ENCODE data around the gene OSBPL10.
A peak's percentile ranks its signal among the peaks of the same experiment; 100 is the strongest.

OSBPL10 gene

DNA sequence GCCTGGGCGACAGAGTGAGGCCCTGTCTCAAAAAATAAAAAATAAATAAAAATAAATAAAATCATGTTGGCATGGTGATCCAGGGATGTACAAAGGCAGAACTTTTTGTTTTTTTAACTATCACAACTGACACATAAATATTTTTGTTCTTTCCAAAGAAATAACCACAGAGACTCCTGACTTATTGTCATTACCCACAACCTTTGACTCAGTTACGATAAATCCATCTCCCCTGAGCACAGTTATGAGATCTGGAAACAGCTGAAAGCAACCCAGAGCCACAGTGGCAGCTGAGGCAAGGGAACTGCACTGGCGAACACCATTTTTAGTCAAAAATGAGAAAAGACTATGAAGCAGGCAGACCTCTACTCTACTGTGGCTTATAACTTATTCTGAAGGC, 24.0 kb downstream of the OSBPL10 start:
- peaks cover 49% of the 10 kb centered on the region for H3K4me1 ChIP-seq (ENCODE audit: control insufficient read depth, insufficient read depth, low read length)
- H3K9ac ChIP-seq (ENCODE audit: low read length), result peak overlapping the region; percentile 53
- H3K4me3 ChIP-seq (ENCODE audit: low read length), result peak overlapping the region; percentile 44
- no peaks in the 10 kb centered on the region for H3K36me3 ChIP-seq (ENCODE audit: control insufficient read depth, insufficient read depth, low read length, severe bottlenecking)
- peaks cover 13% of the 10 kb centered on the region for H3K9me3 ChIP-seq (ENCODE audit: control insufficient read depth, low read length)
- H3K27me3 ChIP-seq (replicated peaks; ENCODE audit: control insufficient read depth, insufficient read depth, low read length), result no peaks in the 10 kb centered on the region
- no peak for DNase-seq (ENCODE audit: low read depth)

DNA sequence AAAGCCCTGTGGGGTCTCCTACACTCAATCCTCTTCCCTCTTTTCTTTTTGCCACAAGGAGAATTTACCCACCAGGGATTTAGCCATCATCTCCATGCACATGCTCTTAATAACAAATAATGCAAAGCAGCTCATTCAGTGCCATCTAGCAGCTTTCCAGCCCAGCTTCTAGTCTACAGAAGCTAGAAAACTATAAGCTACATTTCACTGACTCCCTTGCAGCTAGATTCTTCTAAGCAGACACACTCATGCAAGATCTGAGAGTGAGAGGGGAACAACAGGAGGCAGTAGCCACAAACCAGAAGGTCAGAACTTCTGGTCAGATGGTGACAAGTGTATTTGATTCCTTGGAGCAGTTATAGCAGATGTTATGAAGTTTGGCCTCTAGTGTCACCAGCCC, 25.5 kb downstream of the OSBPL10 start:
- peaks cover 40% of the 10 kb centered on the region for H3K4me1 ChIP-seq (ENCODE audit: control insufficient read depth, insufficient read depth, low read length)
- H3K4me3 ChIP-seq (ENCODE audit: low read length), result no peak overlapping the region
- peaks cover 15% of the 10 kb centered on the region for H3K9me3 ChIP-seq (ENCODE audit: control insufficient read depth, low read length)
- no peaks in the 10 kb centered on the region for H3K36me3 ChIP-seq (ENCODE audit: control insufficient read depth, insufficient read depth, low read length, severe bottlenecking)
- H3K9ac ChIP-seq (ENCODE audit: low read length), result no peak overlapping the region
- H3K27me3 ChIP-seq (replicated peaks; ENCODE audit: control insufficient read depth, insufficient read depth, low read length), result no peaks in the 10 kb centered on the region
- no peak for DNase-seq (ENCODE audit: low read depth)

DNA sequence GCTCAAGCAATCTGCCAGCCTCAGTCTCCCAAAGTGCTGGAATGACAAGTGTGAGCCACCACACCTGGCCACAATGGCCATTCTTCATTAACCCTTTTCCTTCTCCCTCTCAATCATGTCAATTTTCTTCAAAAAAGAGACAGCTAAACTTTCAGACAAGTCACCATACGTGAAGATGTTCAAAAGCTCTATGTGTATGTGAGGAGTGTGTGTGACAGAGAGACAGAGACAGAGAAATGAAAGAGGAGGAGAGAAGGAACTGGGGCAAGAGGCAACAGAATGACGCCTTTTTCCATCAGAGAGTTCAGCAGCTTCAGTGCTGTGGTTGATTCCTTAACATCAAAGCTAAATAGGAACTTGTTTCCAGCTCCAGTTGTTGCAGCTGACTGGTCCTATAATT, 27.4 kb downstream of the OSBPL10 start:
- DNase-seq (ENCODE audit: low read depth), result no peak
- Histone ChIP-seq H3K36me3 (ENCODE audit: control insufficient read depth, insufficient read depth, low read length, severe bottlenecking) (no peaks in the 10 kb centered on the region), H3K4me3 (ENCODE audit: low read length) (no peak overlapping the region), H3K27me3 (replicated peaks; ENCODE audit: control insufficient read depth, insufficient read depth, low read length) (no peaks in the 10 kb centered on the region), H3K9me3 (ENCODE audit: control insufficient read depth, low read length) (peaks cover 17% of the 10 kb centered on the region), H3K9ac (ENCODE audit: low read length) (no peak overlapping the region), H3K4me1 (ENCODE audit: control insufficient read depth, insufficient read depth, low read length) (peaks cover 21% of the 10 kb centered on the region)

DNA sequence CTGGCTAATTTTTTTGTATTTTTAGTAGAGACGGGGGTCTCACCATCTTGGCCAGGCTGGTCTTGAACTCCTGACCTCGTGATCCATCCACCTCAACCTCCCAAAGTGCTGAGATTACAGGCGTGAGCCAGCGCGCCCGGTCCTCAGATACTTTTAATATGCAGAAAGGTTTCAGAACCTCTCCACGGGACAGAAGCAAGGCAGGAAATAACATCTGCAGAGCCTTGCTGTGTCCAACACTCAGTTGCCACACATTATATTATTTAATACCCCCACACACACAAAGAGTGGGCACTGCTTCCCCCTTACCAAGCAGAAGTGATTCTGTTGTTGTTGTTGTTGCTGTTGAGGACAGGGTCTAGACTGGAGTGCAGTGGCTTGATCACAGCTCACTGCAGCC, 28.0 kb downstream of the OSBPL10 start:
- Histone ChIP-seq H3K4me1 (ENCODE audit: control insufficient read depth, insufficient read depth, low read length) (peaks cover 15% of the 10 kb centered on the region), H3K9ac (ENCODE audit: low read length) (no peak overlapping the region), H3K9me3 (ENCODE audit: control insufficient read depth, low read length) (peaks cover 17% of the 10 kb centered on the region), H3K27me3 (replicated peaks; ENCODE audit: control insufficient read depth, insufficient read depth, low read length) (no peaks in the 10 kb centered on the region), H3K4me3 (ENCODE audit: low read length) (no peak overlapping the region), H3K36me3 (ENCODE audit: control insufficient read depth, insufficient read depth, low read length, severe bottlenecking) (no peaks in the 10 kb centered on the region)
- no peak for DNase-seq (ENCODE audit: low read depth)

DNA sequence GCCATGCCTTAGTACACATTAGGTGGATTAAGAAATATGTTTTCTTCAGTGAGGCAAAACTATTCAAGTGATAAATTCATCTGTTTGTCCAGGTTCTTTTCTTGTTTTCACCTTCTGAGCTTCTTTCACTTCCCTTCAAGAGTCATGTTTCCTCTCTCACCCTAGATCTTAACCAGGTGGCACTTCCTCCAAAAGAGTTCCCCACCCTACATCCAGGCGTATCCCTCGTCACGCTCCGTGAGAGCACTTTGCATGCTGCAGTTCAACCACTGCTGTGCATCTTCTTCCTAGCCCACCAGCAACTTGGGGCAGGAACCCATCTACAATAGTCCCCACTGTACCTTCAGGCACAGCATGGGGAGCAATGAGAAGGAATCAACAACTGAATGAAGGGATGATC, 28.9 kb downstream of the OSBPL10 start:
- Histone ChIP-seq H3K4me1 (ENCODE audit: control insufficient read depth, insufficient read depth, low read length) (peaks cover 9% of the 10 kb centered on the region), H3K36me3 (ENCODE audit: control insufficient read depth, insufficient read depth, low read length, severe bottlenecking) (no peaks in the 10 kb centered on the region), H3K4me3 (ENCODE audit: low read length) (no peak overlapping the region), H3K27me3 (replicated peaks; ENCODE audit: control insufficient read depth, insufficient read depth, low read length) (no peaks in the 10 kb centered on the region), H3K9me3 (ENCODE audit: control insufficient read depth, low read length) (peaks cover 17% of the 10 kb centered on the region), H3K9ac (ENCODE audit: low read length) (no peak overlapping the region)
- DNase-seq (ENCODE audit: low read depth), result no peak

DNA sequence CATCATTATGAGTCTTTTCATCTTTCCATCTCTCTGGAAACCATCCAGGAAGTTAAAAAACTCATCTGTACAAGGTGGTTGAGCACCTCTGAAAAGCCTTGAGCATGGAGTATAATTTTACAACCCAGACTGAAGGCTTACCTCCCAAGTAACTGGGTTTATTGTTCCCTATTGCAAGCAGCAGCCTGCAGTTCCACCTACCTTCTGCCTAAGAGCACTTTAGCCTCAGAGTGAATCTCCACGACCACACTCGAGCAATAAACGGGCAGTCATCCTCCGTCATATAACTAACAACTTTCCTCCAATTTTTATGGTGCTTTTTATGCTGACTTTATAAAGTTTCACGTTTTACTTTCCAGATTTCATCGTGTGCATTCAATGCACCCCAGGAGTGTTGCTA, 32.8 kb downstream of the OSBPL10 start:
- no peak for DNase-seq (ENCODE audit: low read depth)
- Histone ChIP-seq H3K4me3 (ENCODE audit: low read length) (no peak overlapping the region), H3K9me3 (ENCODE audit: control insufficient read depth, low read length) (peaks cover 4% of the 10 kb centered on the region), H3K9ac (ENCODE audit: low read length) (no peak overlapping the region), H3K36me3 (ENCODE audit: control insufficient read depth, insufficient read depth, low read length, severe bottlenecking) (no peaks in the 10 kb centered on the region), H3K27me3 (replicated peaks; ENCODE audit: control insufficient read depth, insufficient read depth, low read length) (no peaks in the 10 kb centered on the region), H3K4me1 (ENCODE audit: control insufficient read depth, insufficient read depth, low read length) (peaks cover 16% of the 10 kb centered on the region)

DNA sequence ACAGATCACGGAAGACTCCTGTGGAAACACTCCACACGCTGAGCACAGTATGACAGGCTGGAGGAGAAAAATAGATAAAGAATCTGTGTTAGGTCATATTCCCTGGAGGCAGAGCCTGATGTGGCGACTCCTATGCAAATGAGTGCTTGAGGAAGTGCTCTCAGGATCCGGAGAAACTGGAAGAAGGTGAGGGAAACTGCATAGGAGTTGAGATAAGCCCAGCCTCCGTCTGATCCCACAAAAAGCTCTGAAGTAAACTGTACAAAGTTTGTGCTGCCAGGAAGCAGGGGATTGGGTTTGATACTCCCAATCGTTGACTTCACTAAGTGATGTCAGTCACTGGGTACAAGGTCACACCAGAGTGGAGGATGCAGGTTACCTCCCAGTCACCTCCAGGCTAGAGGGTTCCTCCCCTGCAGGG, 33.4 kb downstream of the OSBPL10 start:
- Histone ChIP-seq H3K27me3 (replicated peaks; ENCODE audit: control insufficient read depth, insufficient read depth, low read length) (no peaks in the 10 kb centered on the region), H3K9ac (ENCODE audit: low read length) (no peak overlapping the region), H3K4me3 (ENCODE audit: low read length) (no peak overlapping the region), H3K36me3 (ENCODE audit: control insufficient read depth, insufficient read depth, low read length, severe bottlenecking) (no peaks in the 10 kb centered on the region), H3K9me3 (ENCODE audit: control insufficient read depth, low read length) (peaks cover 4% of the 10 kb centered on the region), H3K4me1 (ENCODE audit: control insufficient read depth, insufficient read depth, low read length) (peaks cover 16% of the 10 kb centered on the region)
- no peak for DNase-seq (ENCODE audit: low read depth)

DNA sequence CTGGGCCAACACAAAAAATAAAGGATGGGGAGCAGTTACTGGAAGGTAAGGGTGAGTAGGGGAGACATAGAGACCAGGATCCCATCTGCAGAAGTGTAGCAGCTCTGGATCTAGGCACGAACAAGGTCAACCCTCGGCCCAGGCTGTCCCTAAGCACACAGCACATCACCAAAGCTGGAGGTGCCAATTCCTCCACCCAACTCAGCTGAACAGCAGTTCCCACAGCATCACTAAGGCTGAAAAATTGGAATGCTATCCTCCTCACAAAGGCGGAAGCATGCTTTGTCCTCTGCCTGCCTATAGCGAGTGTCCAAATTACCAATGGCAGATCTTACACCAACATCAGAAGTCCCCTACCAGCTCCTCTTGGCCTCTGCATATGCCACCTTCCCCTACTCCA, 33.9 kb downstream of the OSBPL10 start:
- Histone ChIP-seq H3K4me1 (ENCODE audit: control insufficient read depth, insufficient read depth, low read length) (peaks cover 16% of the 10 kb centered on the region), H3K36me3 (ENCODE audit: control insufficient read depth, insufficient read depth, low read length, severe bottlenecking) (no peaks in the 10 kb centered on the region), H3K4me3 (ENCODE audit: low read length) (no peak overlapping the region), H3K27me3 (replicated peaks; ENCODE audit: control insufficient read depth, insufficient read depth, low read length) (no peaks in the 10 kb centered on the region), H3K9ac (ENCODE audit: low read length) (no peak overlapping the region), H3K9me3 (ENCODE audit: control insufficient read depth, low read length) (peaks cover 4% of the 10 kb centered on the region)
- DNase-seq (ENCODE audit: low read depth), result no peak

DNA sequence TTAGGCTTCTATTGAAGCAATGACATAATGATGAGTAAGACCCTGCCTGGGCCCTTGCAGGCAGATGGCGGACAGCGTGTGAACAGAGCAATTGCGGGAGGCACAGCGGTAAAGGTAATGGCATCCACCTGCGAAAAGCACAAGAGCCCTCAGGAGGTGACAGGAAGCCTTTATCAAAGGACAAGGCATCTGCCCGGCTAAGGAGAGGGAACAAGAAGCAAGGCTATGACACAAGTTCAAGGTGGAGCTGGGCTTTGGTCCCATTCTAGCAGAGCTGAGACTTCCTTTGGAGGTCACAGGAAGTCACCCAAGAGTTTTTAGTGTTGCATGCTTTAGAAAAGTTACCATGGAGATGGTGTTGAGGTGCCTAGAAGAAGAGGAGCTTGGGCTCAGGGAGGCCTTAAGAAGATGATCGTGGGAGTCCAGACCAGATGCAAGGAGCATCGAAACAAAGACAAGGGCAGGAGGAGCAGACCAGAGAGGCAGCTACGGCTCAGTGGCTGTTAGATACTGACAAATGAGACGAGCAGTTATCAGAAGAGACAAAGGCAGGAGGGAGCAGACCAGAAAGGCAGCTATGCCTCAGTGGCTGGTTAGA, 34.5 kb downstream of the OSBPL10 start:
- Histone ChIP-seq H3K4me1 (ENCODE audit: control insufficient read depth, insufficient read depth, low read length) (peaks cover 16% of the 10 kb centered on the region), H3K4me3 (ENCODE audit: low read length) (no peak overlapping the region), H3K9ac (ENCODE audit: low read length) (no peak overlapping the region), H3K27me3 (replicated peaks; ENCODE audit: control insufficient read depth, insufficient read depth, low read length) (no peaks in the 10 kb centered on the region), H3K9me3 (ENCODE audit: control insufficient read depth, low read length) (peaks cover 4% of the 10 kb centered on the region), H3K36me3 (ENCODE audit: control insufficient read depth, insufficient read depth, low read length, severe bottlenecking) (no peaks in the 10 kb centered on the region)
- DNase-seq (ENCODE audit: low read depth), result no peak

DNA sequence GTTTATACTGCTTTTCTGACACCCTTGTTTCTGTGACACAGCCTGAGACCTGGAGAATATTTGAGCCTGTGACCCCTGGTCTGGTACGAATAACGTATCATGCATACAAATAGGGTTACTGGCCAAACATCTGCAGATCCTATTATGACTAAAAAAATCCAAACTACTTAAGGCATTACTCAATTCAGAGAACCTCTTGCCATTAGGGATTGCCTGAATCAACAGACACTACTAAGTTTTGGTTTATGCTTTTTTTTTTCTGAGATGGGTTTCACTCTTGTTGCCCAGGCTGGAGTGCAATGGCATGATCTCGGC, 35.4 kb downstream of the OSBPL10 start:
- Histone ChIP-seq H3K4me3 (ENCODE audit: low read length) (peak overlapping the region; percentile 14), H3K36me3 (ENCODE audit: control insufficient read depth, insufficient read depth, low read length, severe bottlenecking) (no peaks in the 10 kb centered on the region), H3K27me3 (replicated peaks; ENCODE audit: control insufficient read depth, insufficient read depth, low read length) (no peaks in the 10 kb centered on the region), H3K4me1 (ENCODE audit: control insufficient read depth, insufficient read depth, low read length) (peaks cover 16% of the 10 kb centered on the region), H3K9ac (ENCODE audit: low read length) (no peak overlapping the region), H3K9me3 (ENCODE audit: control insufficient read depth, low read length) (peaks cover 4% of the 10 kb centered on the region)
- DNase-seq (ENCODE audit: low read depth), result peak; percentile 78

DNA sequence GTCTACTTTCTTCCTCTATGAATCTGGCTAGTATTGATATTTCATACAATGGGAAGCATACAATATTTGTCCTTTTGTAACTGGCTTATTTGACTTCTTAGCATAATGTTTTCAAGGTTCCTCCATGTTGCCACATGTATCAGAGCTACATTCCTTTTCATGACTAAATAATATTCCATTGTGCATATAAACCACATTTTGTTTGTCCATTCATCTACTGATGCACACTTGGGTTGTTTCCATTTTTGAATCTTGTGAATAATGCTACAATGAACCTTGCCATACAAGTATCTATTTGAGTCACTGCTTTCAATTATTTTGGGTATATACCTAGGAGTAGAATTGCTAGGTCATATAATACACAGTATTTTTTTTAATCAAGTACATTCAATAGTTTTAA, 38.0 kb downstream of the OSBPL10 start:
- H3K36me3 ChIP-seq (ENCODE audit: control insufficient read depth, insufficient read depth, low read length, severe bottlenecking), result no peaks in the 10 kb centered on the region
- peaks cover 16% of the 10 kb centered on the region for H3K4me1 ChIP-seq (ENCODE audit: control insufficient read depth, insufficient read depth, low read length)
- no peaks in the 10 kb centered on the region for H3K9me3 ChIP-seq (ENCODE audit: control insufficient read depth, low read length)
- H3K27me3 ChIP-seq (replicated peaks; ENCODE audit: control insufficient read depth, insufficient read depth, low read length), result no peaks in the 10 kb centered on the region
- DNase-seq (ENCODE audit: low read depth), result no peak
- no peak overlapping the region for H3K4me3 ChIP-seq (ENCODE audit: low read length)
- H3K9ac ChIP-seq (ENCODE audit: low read length), result no peak overlapping the region

DNA sequence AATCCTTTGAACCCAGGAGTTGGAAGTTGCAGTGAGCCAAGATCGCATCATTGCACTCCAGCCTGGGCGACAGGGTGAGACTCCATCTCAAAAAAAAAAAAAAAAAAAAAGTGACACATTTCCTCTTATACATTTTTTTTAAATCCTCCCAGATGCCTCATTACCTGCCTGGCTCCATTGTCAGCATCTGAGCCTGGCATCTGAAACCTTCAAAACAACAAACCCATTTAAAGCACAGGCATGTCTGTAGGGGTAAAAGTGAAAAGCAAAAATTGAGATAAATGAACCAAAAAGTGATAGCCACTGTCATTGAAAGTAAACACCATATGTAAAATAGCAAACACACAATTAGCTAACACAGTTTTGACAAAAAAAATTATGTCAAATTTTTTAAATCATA, 38.6 kb downstream of the OSBPL10 start:
- Histone ChIP-seq H3K4me3 (ENCODE audit: low read length) (no peak overlapping the region), H3K4me1 (ENCODE audit: control insufficient read depth, insufficient read depth, low read length) (peaks cover 15% of the 10 kb centered on the region), H3K36me3 (ENCODE audit: control insufficient read depth, insufficient read depth, low read length, severe bottlenecking) (no peaks in the 10 kb centered on the region), H3K9me3 (ENCODE audit: control insufficient read depth, low read length) (no peaks in the 10 kb centered on the region), H3K27me3 (replicated peaks; ENCODE audit: control insufficient read depth, insufficient read depth, low read length) (no peaks in the 10 kb centered on the region), H3K9ac (ENCODE audit: low read length) (no peak overlapping the region)
- no peak for DNase-seq (ENCODE audit: low read depth)

Measured in adipocyte (in vitro differentiated cells).